ENCODE results near the gene SRRT. TPM values are rescaled to one million over a fixed set of nuclear protein-coding genes. Genes with fewer than 3 reads are reported as not detected.

Gene SRRT
- total and polyA plus RNA-seq, 4 donors = 27.2 to 45.0 (median 30.3) TPM

DNA sequence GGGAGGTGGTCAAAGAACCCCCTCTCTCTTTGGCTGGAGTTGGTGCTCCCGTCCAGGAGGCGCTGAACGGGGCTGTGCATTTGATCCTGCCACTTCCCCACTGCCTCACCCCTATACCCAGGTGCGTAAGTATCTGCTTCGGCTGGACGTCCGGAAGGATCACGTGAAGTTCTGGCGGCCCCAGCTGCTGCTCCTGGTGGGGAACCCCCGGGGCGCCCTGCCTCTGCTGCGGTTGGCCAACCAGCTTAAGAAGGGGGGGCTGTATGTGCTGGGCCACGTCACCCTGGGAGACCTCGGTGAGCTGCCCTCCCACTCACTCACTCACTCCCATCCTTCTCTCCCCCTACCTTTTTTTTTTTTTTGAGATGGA is 13.3 kb upstream of the SRRT start:
- no peak for TF ChIP-seq CTCF (IDR thresholded peaks at IDR 0.05; ENCODE audit: low read depth, low read length, missing input control)
- TF ChIP-seq, protein P1, sequence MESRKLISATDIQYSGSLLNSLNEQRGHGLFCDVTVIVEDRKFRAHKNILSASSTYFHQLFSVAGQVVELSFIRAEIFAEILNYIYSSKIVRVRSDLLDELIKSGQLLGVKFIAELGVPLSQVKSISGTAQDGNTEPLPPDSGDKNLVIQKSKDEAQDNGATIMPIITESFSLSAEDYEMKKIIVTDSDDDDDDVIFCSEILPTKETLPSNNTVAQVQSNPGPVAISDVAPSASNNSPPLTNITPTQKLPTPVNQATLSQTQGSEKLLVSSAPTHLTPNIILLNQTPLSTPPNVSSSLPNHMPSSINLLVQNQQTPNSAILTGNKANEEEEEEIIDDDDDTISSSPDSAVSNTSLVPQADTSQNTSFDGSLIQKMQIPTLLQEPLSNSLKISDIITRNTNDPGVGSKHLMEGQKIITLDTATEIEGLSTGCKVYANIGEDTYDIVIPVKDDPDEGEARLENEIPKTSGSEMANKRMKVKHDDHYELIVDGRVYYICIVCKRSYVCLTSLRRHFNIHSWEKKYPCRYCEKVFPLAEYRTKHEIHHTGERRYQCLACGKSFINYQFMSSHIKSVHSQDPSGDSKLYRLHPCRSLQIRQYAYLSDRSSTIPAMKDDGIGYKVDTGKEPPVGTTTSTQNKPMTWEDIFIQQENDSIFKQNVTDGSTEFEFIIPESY (IDR thresholded peaks at IDR 0.05) = no peak
- no peak for TF ChIP-seq EGR1 (IDR thresholded peaks at IDR 0.05; ENCODE audit: low read depth in 2 of 2)
- TF ChIP-seq RXRA (IDR thresholded peaks at IDR 0.05) = no peak
- no peak for TF ChIP-seq REST (IDR thresholded peaks at IDR 0.05)
- no peak for TF ChIP-seq MAX (IDR thresholded peaks at IDR 0.05)
- TF ChIP-seq HNF4A (conservative IDR thresholded peaks at IDR 0.05) = no peak
- no peak for TF ChIP-seq TAF1 (conservative IDR thresholded peaks at IDR 0.05)
- no peak for TF ChIP-seq NR2F2 (IDR thresholded peaks at IDR 0.05)
- no peak for TF ChIP-seq JUND (IDR thresholded peaks at IDR 0.05)
- TF ChIP-seq FOXA2 (IDR thresholded peaks at IDR 0.05) = no peak
- TF ChIP-seq YY1 (IDR thresholded peaks at IDR 0.05) = no peak
- TF ChIP-seq HNF4G (IDR thresholded peaks at IDR 0.05) = no peak
- TF ChIP-seq SP1 (IDR thresholded peaks at IDR 0.05) = no peak
- peaks cover 0 to 3% (median 1%) of the 10 kb centered on the region in 4 donors for H3K36me3 ChIP-seq (ENCODE audit: control insufficient read depth in 4 of 4, insufficient read depth in 3 of 4, low read depth in 1 of 4, low read length in 3 of 4)
- no peak for DNase-seq (ENCODE audit: low spot score)

GRCh38 chr7:100863406-100863950 is 11.4 kb upstream of the SRRT start:
- Histone ChIP-seq H3K9me3 (ENCODE audit: control insufficient read depth in 4 of 4, low read length in 3 of 4) (no peaks in the 10 kb centered on the region), H3K27ac (ENCODE audit: low read depth in 1 of 2, low read length in 2 of 2) (peak overlapping the region; percentile 49 to 71), H3K4me3 (ENCODE audit: low read depth in 1 of 3, low read length in 3 of 3) (no peak overlapping the region), H3K36me3 (ENCODE audit: control insufficient read depth in 4 of 4, insufficient read depth in 3 of 4, low read depth in 1 of 4, low read length in 3 of 4) (peaks cover 0 to 3% (median 1%) of the 10 kb centered on the region in 4 donors), H3K9ac (ENCODE audit: low read depth in 1 of 2, low read length in 2 of 2) (no peak overlapping the region), H3K4me1 (ENCODE audit: control insufficient read depth in 4 of 4, insufficient read depth in 4 of 4, low read length in 3 of 4) (peaks cover 12 to 28% (median 15%) of the 10 kb centered on the region in 4 donors), H3K27me3 (ENCODE audit: control insufficient read depth in 4 of 4, insufficient read depth in 4 of 4, low read length in 3 of 4) (no peaks in the 10 kb centered on the region)
- DNase-seq (ENCODE audit: low spot score) = no peak
- WGBS = 17% methylated on average over 10 of the region's 10 CpGs
- TF ChIP-seq CTCF (IDR thresholded peaks at IDR 0.05; ENCODE audit: low read depth, low read length, missing input control) = no peak
- no peak for TF ChIP-seq MAX (IDR thresholded peaks at IDR 0.05)
- no peak for TF ChIP-seq GABPA (IDR thresholded peaks at IDR 0.05 in 1 of 2, conservative IDR thresholded peaks at IDR 0.05 in 1 of 2)
- TF ChIP-seq EGR1 (IDR thresholded peaks at IDR 0.05; ENCODE audit: low read depth in 2 of 2) = no peak
- TF ChIP-seq HNF4A (conservative IDR thresholded peaks at IDR 0.05) = peak; percentile 90 to 94
- peak; percentile 64 to 75 for TF ChIP-seq RXRA (IDR thresholded peaks at IDR 0.05)
- TF ChIP-seq NR2F2 (IDR thresholded peaks at IDR 0.05) = peak; percentile 85
- TF ChIP-seq, protein P1 (IDR thresholded peaks at IDR 0.05) = peak; percentile 59
- TF ChIP-seq, protein P2, sequence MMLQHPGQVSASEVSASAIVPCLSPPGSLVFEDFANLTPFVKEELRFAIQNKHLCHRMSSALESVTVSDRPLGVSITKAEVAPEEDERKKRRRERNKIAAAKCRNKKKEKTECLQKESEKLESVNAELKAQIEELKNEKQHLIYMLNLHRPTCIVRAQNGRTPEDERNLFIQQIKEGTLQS (IDR thresholded peaks at IDR 0.05) = no peak
- no peak for TF ChIP-seq HNF4G (IDR thresholded peaks at IDR 0.05)
- TF ChIP-seq JUND (IDR thresholded peaks at IDR 0.05) = peak in 1 of 2 donors; percentile 28
- peak; percentile 29 for TF ChIP-seq YY1 (IDR thresholded peaks at IDR 0.05)

More for the DNA sequence above, 13.3 kb upstream of the SRRT start:
- Histone ChIP-seq H3K9ac (ENCODE audit: low read depth in 1 of 2, low read length in 2 of 2) (no peak overlapping the region), H3K27ac (ENCODE audit: low read depth in 1 of 2, low read length in 2 of 2) (no peak overlapping the region), H3K4me3 (ENCODE audit: low read depth in 1 of 3, low read length in 3 of 3) (no peak overlapping the region), H3K4me1 (ENCODE audit: control insufficient read depth in 4 of 4, insufficient read depth in 4 of 4, low read length in 3 of 4) (peaks cover 8 to 20% (median 11%) of the 10 kb centered on the region in 4 donors), H3K9me3 (ENCODE audit: control insufficient read depth in 4 of 4, low read length in 3 of 4) (no peaks in the 10 kb centered on the region), H3K27me3 (ENCODE audit: control insufficient read depth in 4 of 4, insufficient read depth in 4 of 4, low read length in 3 of 4) (no peaks in the 10 kb centered on the region)
- 96% methylated on average over 14 of the region's 14 CpGs for WGBS

All from liver (tissue), 9 donors.